CD14-positive monocyte (primary cell): Measurements from ENCODE around the gene SAT1. TPM values are rescaled to one million over a fixed set of nuclear protein-coding genes. Genes with fewer than 3 reads are reported as not detected.

Experiments used
- DNase-seq, 3 donors: peaks; one replicate each; pipeline ENCODE4 v3.0.0-alpha.2; 2011 to 2022
- H2AFZ ChIP-seq: 2 replicates; pipeline ENCODE4 v1.6.0; 2012; ENCODE audit warnings: mild to moderate bottlenecking, low read depth, low read length, inconsistent platforms; ENCODE audit not compliant: insufficient read depth, poor library complexity, severe bottlenecking
- H3K27ac ChIP-seq, 2 donors: 1 replicate in 1 of 2; 2 replicates in 1 of 2; pipeline ENCODE4 v1.5.1; 2012 to 2013; ENCODE audit warnings: low read length in 2 of 2, control low read depth in 1 of 2, inconsistent platforms in 1 of 2, low read depth in 1 of 2, mild to moderate bottlenecking in 1 of 2
- H3K27me3 ChIP-seq, 2 donors: one replicate each; pipeline versions ENCODE4 v1.6.0 to v1.6.1; 2011 to 2013; ENCODE audit warnings: low read length in 2 of 2; ENCODE audit not compliant: control insufficient read depth in 2 of 2, insufficient read depth in 2 of 2
- H3K36me3 ChIP-seq, 2 donors: replicated peaks in 1 of 2; 1 replicate in 1 of 2; 2 replicates in 1 of 2; pipeline versions ENCODE4 v1.5.1 to v1.6.1; 2012 to 2013; ENCODE audit warnings: low read length in 2 of 2, control low read depth in 1 of 2, inconsistent platforms in 1 of 2, mild to moderate bottlenecking in 1 of 2; ENCODE audit not compliant: insufficient read depth in 2 of 2, control insufficient read depth in 1 of 2
- H3K4me1 ChIP-seq, 2 donors: 1 replicate in 1 of 2; 2 replicates in 1 of 2; pipeline versions ENCODE4 v1.5.1 to v1.6.1; 2012 to 2013; ENCODE audit warnings: low read length in 2 of 2, control low read depth in 1 of 2, inconsistent platforms in 1 of 2, mild to moderate bottlenecking in 1 of 2, moderate library complexity in 1 of 2; ENCODE audit not compliant: insufficient read depth in 2 of 2, control insufficient read depth in 1 of 2
- H3K4me2 ChIP-seq: replicated peaks from 2 replicates; pipeline ENCODE3; 2012; ENCODE audit warnings: low read length, moderate library complexity, mild to moderate bottlenecking; ENCODE audit not compliant: poor library complexity, severe bottlenecking; ENCODE audit errors: extremely low read depth
- H3K4me3 ChIP-seq, 3 experiments: fragments of 200-600 bp in 1 of 3; sonication (generic) in 1 of 3; replicated peaks in 1 of 3; 1 replicate in 2 of 3; 2 replicates in 1 of 3; pipeline ENCODE4 v1.5.1; 2011 to 2013; ENCODE audit warnings: low read length in 3 of 3, mild to moderate bottlenecking in 3 of 3, control low read depth in 2 of 3, low read depth in 2 of 3, inconsistent platforms in 1 of 3, moderate library complexity in 1 of 3
- H3K79me2 ChIP-seq: 2 replicates; pipeline ENCODE4 v1.6.0; 2012; ENCODE audit warnings: mild to moderate bottlenecking, control low read depth, inconsistent platforms, low read length, moderate library complexity; ENCODE audit not compliant: insufficient read depth
- H3K9ac ChIP-seq: 2 replicates; pipeline ENCODE4 v1.6.0; 2017; ENCODE audit warnings: low read length, mild to moderate bottlenecking; ENCODE audit not compliant: insufficient read depth, poor library complexity, severe bottlenecking
- H3K9me3 ChIP-seq, 2 donors: replicated peaks in 1 of 2; 1 replicate in 1 of 2; 2 replicates in 1 of 2; pipeline versions ENCODE4 v1.5.1 to v1.6.1; 2012 to 2013; ENCODE audit warnings: low read length in 2 of 2, control low read depth in 1 of 2; ENCODE audit not compliant: control insufficient read depth in 1 of 2, insufficient read depth in 1 of 2
- H4K20me1 ChIP-seq: 2 replicates; pipeline ENCODE4 v1.6.0; 2012; ENCODE audit warnings: mild to moderate bottlenecking, low read length, control low read depth, moderate library complexity; ENCODE audit not compliant: insufficient read depth
- H3K27ac Mint-ChIP-seq, 7 donors: one replicate each; pipeline ENCODE4 v1.8.0; 2020; ENCODE audit warnings: mild to moderate bottlenecking in 7 of 7, mixed read lengths in 7 of 7, moderate library complexity in 6 of 7, inconsistent platforms in 2 of 7
- H3K27me3 Mint-ChIP-seq, 3 donors: one replicate each; pipeline ENCODE4 v1.8.0; 2021 to 2022; ENCODE audit warnings: low read depth in 3 of 3, mild to moderate bottlenecking in 3 of 3, mixed read lengths in 3 of 3, moderate library complexity in 3 of 3, inconsistent platforms in 1 of 3
- H3K36me3 Mint-ChIP-seq, 2 donors: one replicate each; pipeline ENCODE4 v1.8.0; 2020; ENCODE audit warnings: mixed read lengths in 2 of 2, inconsistent platforms in 1 of 2, mild to moderate bottlenecking in 1 of 2
- H3K4me1 Mint-ChIP-seq: one replicate; pipeline ENCODE4 v1.8.0; 2020; ENCODE audit warnings: mild to moderate bottlenecking, mixed read lengths
- H3K4me3 Mint-ChIP-seq, 2 donors: one replicate each; pipeline ENCODE4 v1.8.0; 2020; ENCODE audit warnings: mild to moderate bottlenecking in 2 of 2, mixed read lengths in 2 of 2, moderate library complexity in 1 of 2
- H3K9me3 Mint-ChIP-seq, 7 donors: one replicate each; pipeline ENCODE4 v1.8.0; 2020 to 2022; ENCODE audit warnings: mixed read lengths in 7 of 7, mild to moderate bottlenecking in 6 of 7, moderate library complexity in 6 of 7, inconsistent platforms in 2 of 7
- CTCF ChIP-seq: fragments of 200-600 bp; IDR thresholded peaks from one replicate; pipeline ENCODE4 v1.8.0; 2022; ENCODE audit warnings: antibody characterized with exemption, mild to moderate bottlenecking
- WGBS: methylation state at CpG from one replicate; pipeline ENCODE4 v1.1.5; 2013; ENCODE audit warnings: missing lambda C conversion rate; ENCODE audit not compliant: insufficient coverage; 5-methylcytosine and 5-hydroxymethylcytosine counted together
- intact Hi-C, 2 donors: fragments of 100-400 bp; cut with micrococcal nuclease; formaldehyde crosslinking; loops; one replicate each; pipeline versions ENCODE4 v1.15.0 to v1.15.1; 2023
- polyA plus RNA-seq, 3 donors: library from polyadenylated mRNA; depleted of rRNA in 1 of 3; unstranded in 2 of 3; stranded (reverse) in 1 of 3; fragments of 300-500 nt in 2 of 3; fragments of >200 nt in 1 of 3; fragmentation: Illumina TruSeq in 2 of 3; gene quantifications; 1 replicate in 2 of 3; 2 replicates in 1 of 3; pipeline ENCODE4 v1.2.3, GENCODE V29; 2012 to 2021

SAT1 gene
- polyA plus RNA-seq, 3 donors, result 897 to 7,815 (median 970) TPM

GRCh38 chrX:23754664-23755063 lies 28.3 kb upstream of the SAT1 start:
- Mint-ChIP-seq H3K36me3 (no peaks in the 10 kb centered on the region), H3K4me3 (no peak overlapping the region), H3K27ac (peak overlapping the region in 1 of 7 donors; percentile 26), H3K9me3 (peaks cover 0 to 3% (median 0%) of the 10 kb centered on the region in 7 donors), H3K4me1 (peaks cover 4% of the 10 kb centered on the region), H3K27me3 (peaks cover 0 to 20% (median 0%) of the 10 kb centered on the region in 3 donors)
- no peaks in the 10 kb centered on the region for H4K20me1 ChIP-seq
- WGBS, result no CpG with 5 or more reads among the region's 1 CpG
- no peaks in the 10 kb centered on the region for H3K9me3 ChIP-seq
- no peak overlapping the region for H3K4me2 ChIP-seq
- H3K79me2 ChIP-seq, result no peaks in the 10 kb centered on the region
- intact Hi-C loops, result no loop called here
- DNase-seq, result no peak
- no peaks in the 10 kb centered on the region for H3K36me3 ChIP-seq
- no peak overlapping the region for H3K4me3 ChIP-seq
- no peak for TF ChIP-seq CTCF
- no peak overlapping the region for H3K27ac ChIP-seq
- no peak overlapping the region for H3K9ac ChIP-seq
- H3K4me1 ChIP-seq, result peaks cover 0 to 3% of the 10 kb centered on the region in 2 donors
- no peaks in the 10 kb centered on the region for H3K27me3 ChIP-seq
- no peak overlapping the region for H2AFZ ChIP-seq

- intact Hi-C loops, result no loop called here
- peaks cover 0 to 14% (median 0%) of the 10 kb centered on the region in 3 donors for H3K27me3 Mint-ChIP-seq
- H3K27me3 ChIP-seq, result no peaks in the 10 kb centered on the region
- DNase-seq, result peak; percentile 69 to 82 (median 72)
- peak; percentile 68 for TF ChIP-seq CTCF
- no peaks in the 10 kb centered on the region for H3K36me3 Mint-ChIP-seq
- H3K79me2 ChIP-seq, result no peaks in the 10 kb centered on the region
- no peak overlapping the region for H3K27ac ChIP-seq
- peak overlapping the region in 1 of 3 experiments; percentile 31 for H3K4me3 ChIP-seq
- H3K4me1 ChIP-seq, result peaks cover 0 to 3% of the 10 kb centered on the region in 2 donors
- H2AFZ ChIP-seq, result no peak overlapping the region
- H3K9me3 ChIP-seq, result no peaks in the 10 kb centered on the region
- H3K9me3 Mint-ChIP-seq, result peaks cover 0 to 3% (median 0%) of the 10 kb centered on the region in 7 donors
- H3K4me3 Mint-ChIP-seq, result peak overlapping the region; percentile 54 to 81
- no peaks in the 10 kb centered on the region for H3K36me3 ChIP-seq
- no CpG with 5 or more reads among the region's 4 CpGs for WGBS
- H4K20me1 ChIP-seq, result no peaks in the 10 kb centered on the region
- H3K4me1 Mint-ChIP-seq, result peaks cover 4% of the 10 kb centered on the region
- peak overlapping the region in 6 of 7 donors; percentile 9 to 86 (median 68) for H3K27ac Mint-ChIP-seq
- H3K9ac ChIP-seq, result no peak overlapping the region
- peak overlapping the region; percentile 38 for H3K4me2 ChIP-seq
Observed at GRCh38 chrX:23756165-23756564, 26.8 kb upstream of the SAT1 start.
